Pancreas (tissue), 10 donors: ENCODE measurements around the gene SDK1. TPM values are rescaled to one million over a fixed set of nuclear protein-coding genes. Genes with fewer than 3 reads are reported as not detected.

Source experiments
- ATAC-seq, 4 donors: fragments of 200-7000 bp; cut with Tn5 transposase; one replicate each; pipeline versions ENCODE4 v1.8.0 to v1.9.1; 2020; ENCODE audit warnings: mild to moderate bottlenecking in 4 of 4, moderate library complexity in 4 of 4
- DNase-seq, 6 donors: peaks; one replicate each; pipeline ENCODE4 v3.0.0-alpha.2; 2020
- FAIRE-seq: peaks from 2 replicates; lab custom pipeline; 2012; peaks lifted over from hg19 to GRCh38; lab: Jason Lieb, UNC
- H3K27ac ChIP-seq, 4 donors: fragments of 200-600 bp; sonication (generic); 1 replicate in 3 of 4; 2 replicates in 1 of 4; pipeline versions ENCODE4 v1.5.0 to v1.8.0; 2020
- H3K27me3 ChIP-seq, 4 donors: fragments of 200-600 bp; one replicate each; pipeline ENCODE4 v1.8.0; 2021
- H3K36me3 ChIP-seq, 3 donors: fragments of 200-600 bp; sonication (generic) in 1 of 3; one replicate each; pipeline versions ENCODE4 v1.5.0 to v1.8.0; 2020 to 2021
- H3K4me1 ChIP-seq, 3 donors: fragments of 200-600 bp; one replicate each; pipeline ENCODE4 v1.8.0; 2021
- H3K4me3 ChIP-seq, 4 donors: fragments of 200-600 bp; sonication (generic) in 2 of 4; one replicate each; pipeline versions ENCODE4 v1.5.0 to v1.8.0; 2020 to 2021
- H3K9me3 ChIP-seq, 4 donors: fragments of 200-600 bp; one replicate each; pipeline ENCODE4 v1.8.0; 2021
- CTCF ChIP-seq, 4 donors: fragments of 200-600 bp; sonication (generic) in 3 of 4; IDR thresholded peaks; one replicate each; pipeline versions ENCODE4 v1.5.0 to v1.8.0; 2021; ENCODE audit warnings: antibody characterized with exemption in 4 of 4
- WGBS, 2 donors: extraction: QIAGEN DNeasy Blood & Tissue Kit; methylation state at CpG; one replicate each; pipeline ENCODE4 v1.1.7; 2013; 5-methylcytosine and 5-hydroxymethylcytosine counted together
- intact Hi-C, 3 donors: fragments of 100-400 bp; cut with DNase I; formaldehyde crosslinking; loops; one replicate each; pipeline versions ENCODE4 v1.11.1 to v1.14.2; 2022
- polyA plus RNA-seq, 2 donors: library from polyadenylated mRNA; stranded (reverse); fragments of 200-250 nt; gene quantifications; one replicate each; pipeline ENCODE4 v1.2.3, GENCODE V29; 2013
- total RNA-seq, 6 donors: library from RNA; stranded (reverse); fragmentation: NEBNext Ultra II Directional in 4 of 6; extraction: Animal tissue kit (Norgen Biotek cat#: 25700) in 4 of 6; gene quantifications; one replicate each; pipeline versions ENCODE4 v1.2.1 to v1.2.4, GENCODE V29; 2021 to 2023
- donor health status: healthy with polysubstance abuse.
- donor health status: DM: no; HTN: no; CAD: no; lungs with moderate emphysema.
- donor health status: DM: no; HTN: no; CAD: no.
- donor health status: control.
- donor health status: control.
- donor health status: Bipolar disorder and iron deficiency.
- donor health status: DM: yes; HTN: yes; CAD: no.
- donor health status: DM: no; HTN: no; CAD: no.
- donor health status: DM: no; HTN: no; CAD: no.
- donor health status: DM: yes; HTN: yes; CAD: no.

Gene SDK1
- total and polyA plus RNA-seq, 8 donors: 10.8 to 30.8 (median 19.8) TPM

GRCh38 chr7:3594901-3595300 is 293.8 kb downstream of the SDK1 start:
- intact Hi-C loops: no loop called here
- no peak overlapping the region for H3K4me3 ChIP-seq
- H3K4me1 ChIP-seq: peaks cover 4 to 16% (median 8%) of the 10 kb centered on the region in 3 donors
- no peak overlapping the region for H3K27ac ChIP-seq
- no peak for FAIRE-seq
- no peak for TF ChIP-seq CTCF (IDR thresholded peaks at IDR 0.05)
- no peak for ATAC-seq
- 97 to 98% methylated on average over 4 of the region's 4 CpGs for WGBS, 2 donors
- H3K9me3 ChIP-seq: no peaks in the 10 kb centered on the region
- no peaks in the 10 kb centered on the region for H3K36me3 ChIP-seq
- DNase-seq: no peak
- H3K27me3 ChIP-seq: no peaks in the 10 kb centered on the region

GRCh38 chr7:3598854-3599253 is 297.8 kb downstream of the SDK1 start:
- 73 to 77% methylated on average over 7 of the region's 7 CpGs for whole genome bisulfite sequencing, 2 donors
- no peak overlapping the region for H3K4me3 ChIP-seq
- ATAC-seq: peak; percentile 43 to 95 (median 66)
- no peak for DNase-seq
- no peaks in the 10 kb centered on the region for H3K27me3 ChIP-seq
- H3K4me1 ChIP-seq: peaks cover 0 to 13% (median 12%) of the 10 kb centered on the region in 3 donors
- H3K36me3 ChIP-seq: no peaks in the 10 kb centered on the region
- TF ChIP-seq CTCF (IDR thresholded peaks at IDR 0.05): no peak
- intact Hi-C loops: no loop called here
- H3K9me3 ChIP-seq: no peaks in the 10 kb centered on the region
- no peak for FAIRE-seq
- no peak overlapping the region for H3K27ac ChIP-seq

GRCh38 chr7:3605222-3605621 is 304.2 kb downstream of the SDK1 start:
- peak in 2 of 4 donors; percentile 29 to 59 for ATAC-seq
- no peak for DNase-seq
- no peak for TF ChIP-seq CTCF (IDR thresholded peaks at IDR 0.05)
- peaks cover 0 to 24% (median 24%) of the 10 kb centered on the region in 3 donors for H3K4me1 ChIP-seq
- 43 to 48% methylated on average over 2 of the region's 2 CpGs for WGBS, 2 donors
- no peak overlapping the region for H3K27ac ChIP-seq
- no peaks in the 10 kb centered on the region for H3K27me3 ChIP-seq
- H3K36me3 ChIP-seq: no peaks in the 10 kb centered on the region
- no peak overlapping the region for H3K4me3 ChIP-seq
- no peaks in the 10 kb centered on the region for H3K9me3 ChIP-seq
- intact Hi-C loops: no loop called here
- FAIRE-seq: no peak

GRCh38 chr7:3606436-3606835 is 305.4 kb downstream of the SDK1 start:
- no peak for ATAC-seq
- DNase-seq: no peak

More at GRCh38 chr7:3606436-3606835, 305.4 kb downstream of the SDK1 start:
- H3K4me1 ChIP-seq: peaks cover 0 to 36% (median 33%) of the 10 kb centered on the region in 3 donors
- no peaks in the 10 kb centered on the region for H3K36me3 ChIP-seq
- no peaks in the 10 kb centered on the region for H3K9me3 ChIP-seq
- no peaks in the 10 kb centered on the region for H3K27me3 ChIP-seq
- no peak overlapping the region for H3K4me3 ChIP-seq
- intact Hi-C loops: no loop called here
- TF ChIP-seq CTCF (IDR thresholded peaks at IDR 0.05): no peak
- H3K27ac ChIP-seq: peak overlapping the region in 1 of 4 donors; percentile 65
- no peak for FAIRE-seq
- 65 to 79% methylated on average over 4 of the region's 4 CpGs for WGBS, 2 donors
